Measurements from ENCODE around the gene SEC24B. TPM values are rescaled to one million over a fixed set of nuclear protein-coding genes. Genes with fewer than 3 reads are reported as not detected.
"Not testable (repeated sequence)": the region's sequence is repeated elsewhere in the genome, so short reads cannot be mapped to it uniquely, and the experiment has no call there.

The SEC24B gene
- polyA plus RNA-seq, 4 donors = 39.9 to 46.8 (median 45.9) TPM

GRCh38 chr4:109572154-109572553 lies 138.5 kb downstream of the SEC24B start:
- DNase-seq (ENCODE audit: low read depth in 4 of 4, low spot score in 3 of 4) = no peak

DNA sequence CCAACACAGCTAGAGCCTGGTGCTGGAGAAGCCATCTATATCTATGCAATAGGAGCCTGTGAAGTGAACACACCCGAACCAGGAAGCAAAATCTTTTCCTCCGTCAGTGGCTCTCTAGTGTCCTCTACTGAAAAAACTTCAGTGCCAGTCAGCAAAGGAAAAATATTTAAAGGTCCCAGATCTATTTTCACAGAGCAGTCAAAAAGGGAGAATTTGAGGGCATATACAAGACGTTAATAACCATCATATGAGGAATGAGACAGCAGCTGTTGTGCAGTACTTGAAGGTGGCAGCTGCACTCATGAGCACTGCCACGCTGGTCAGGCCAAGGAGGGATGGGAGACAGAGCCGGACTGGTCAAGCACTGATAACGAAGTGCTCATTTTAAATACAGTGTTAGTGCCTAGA lies 140.8 kb downstream of the SEC24B start:
- DNase-seq (ENCODE audit: low read depth in 4 of 4, low spot score in 3 of 4) = no peak

- no peak for DNase-seq (ENCODE audit: low read depth in 4 of 4, low spot score in 3 of 4)
Measured at GRCh38 chr4:109574931-109575804, 141.6 kb downstream of the SEC24B start.

DNA sequence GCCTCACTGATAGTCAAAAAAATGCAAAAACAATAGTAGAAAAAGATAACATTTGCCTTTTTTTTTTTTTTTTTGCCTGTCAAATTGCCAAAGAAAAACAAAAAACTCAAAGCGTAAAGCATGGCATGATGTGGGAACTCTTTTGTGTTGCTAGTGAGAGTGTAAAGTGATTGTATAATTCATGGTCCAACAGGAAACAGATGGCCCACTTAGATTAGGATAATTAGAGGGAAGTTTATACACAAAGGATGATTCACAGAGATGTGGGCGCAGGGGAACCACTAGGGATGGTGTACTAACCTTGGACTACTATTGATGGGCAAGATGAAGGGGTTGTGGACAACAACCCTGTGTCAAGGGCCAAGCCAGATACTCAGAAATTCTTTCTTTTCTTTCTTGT lies 142.8 kb downstream of the SEC24B start:
- no peak for DNase-seq (ENCODE audit: low read depth in 4 of 4, low spot score in 3 of 4)

- no peak for DNase-seq (ENCODE audit: low read depth in 4 of 4, low spot score in 3 of 4)
Measured at GRCh38 chr4:109578846-109579245, 145.2 kb downstream of the SEC24B start.

DNA sequence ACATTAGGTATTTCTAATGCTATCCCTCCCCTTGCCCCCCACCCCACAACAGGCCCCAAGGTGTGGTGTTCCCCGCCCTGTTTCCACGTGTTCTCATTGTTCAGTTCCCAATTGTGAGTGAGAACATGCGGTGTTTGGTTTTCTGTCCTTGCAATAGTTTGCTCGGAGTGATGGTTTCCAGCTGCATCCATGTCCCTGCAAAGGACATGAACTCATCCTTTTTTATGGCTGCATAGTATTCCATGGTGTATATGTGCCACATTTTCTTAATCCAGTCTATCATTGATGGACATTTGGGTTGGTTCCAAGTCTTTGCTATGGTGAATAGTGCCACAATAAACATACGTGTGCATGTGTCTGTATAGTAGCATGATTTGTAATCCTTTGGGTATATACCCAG lies 146.4 kb downstream of the SEC24B start:
- DNase-seq (ENCODE audit: low read depth in 4 of 4, low spot score in 3 of 4) = not testable (repeated sequence)

GRCh38 chr4:109588176-109588575 lies 154.6 kb downstream of the SEC24B start:
- no peak for DNase-seq (ENCODE audit: low read depth in 4 of 4, low spot score in 3 of 4)

- DNase-seq (ENCODE audit: low read depth in 4 of 4, low spot score in 3 of 4) = no peak
Measured at GRCh38 chr4:109589119-109589518, 155.5 kb downstream of the SEC24B start.

DNA sequence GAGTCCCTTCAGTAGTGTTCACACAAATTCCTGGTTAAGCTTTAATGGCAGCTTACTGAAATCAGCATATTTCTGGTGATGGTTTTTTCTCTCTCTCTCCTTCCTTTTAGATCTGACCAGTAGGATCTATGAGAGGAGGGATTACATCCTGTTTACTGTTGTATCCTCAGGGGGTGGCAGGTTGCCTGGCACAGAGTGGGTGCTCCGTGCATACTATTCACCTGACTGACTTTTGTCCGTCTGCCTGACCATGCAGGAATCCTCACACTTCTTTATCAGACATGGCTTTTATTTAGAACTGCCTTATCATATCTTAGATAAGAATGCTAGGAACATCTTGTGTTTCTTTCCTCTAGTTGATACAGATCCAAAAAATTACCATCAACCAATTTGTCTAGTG lies 156.0 kb downstream of the SEC24B start:
- DNase-seq (ENCODE audit: low read depth in 4 of 4, low spot score in 3 of 4) = no peak

Other genes with a start within 250 kb of the SEC24B start
- gene COL25A1, start 131.2 kb upstream of the SEC24B start, polyA plus RNA-seq (ENCODE audit: insufficient read length in 4 of 4) = 10 to 100 TPM; 11.9 to 23.9 (median 17.1) TPM
- 10 to 100 TPM in 2 of 4 donors, 1 to 10 TPM in 2; 8.9 to 11.1 (median 9.8) TPM for gene MCUB, start 126.4 kb downstream of the SEC24B start, polyA plus RNA-seq (ENCODE audit: insufficient read length in 4 of 4)

Data from right renal pelvis (tissue), 4 donors.